Hair follicle dermal papilla cell (primary cell): ENCODE measurements around the gene CTBP2. TPM values are rescaled to one million over a fixed set of nuclear protein-coding genes. Genes with fewer than 3 reads are reported as not detected.

ENCODE experiments used
- small RNA-seq: library from RNA; depleted of rRNA; stranded (forward); fragments of <200 nt; gene quantifications from one replicate; pipeline ENCODE3, GENCODE V24; 2012
- total RNA-seq: library from RNA; depleted of rRNA; stranded (reverse); fragments of >200 nt; gene quantifications from 2 replicates; pipeline ENCODE4 v1.2.3, GENCODE V29; 2012

The CTBP2 gene
- total RNA-seq, result 78.2 and 95.4 TPM in 2 replicates

DNA sequence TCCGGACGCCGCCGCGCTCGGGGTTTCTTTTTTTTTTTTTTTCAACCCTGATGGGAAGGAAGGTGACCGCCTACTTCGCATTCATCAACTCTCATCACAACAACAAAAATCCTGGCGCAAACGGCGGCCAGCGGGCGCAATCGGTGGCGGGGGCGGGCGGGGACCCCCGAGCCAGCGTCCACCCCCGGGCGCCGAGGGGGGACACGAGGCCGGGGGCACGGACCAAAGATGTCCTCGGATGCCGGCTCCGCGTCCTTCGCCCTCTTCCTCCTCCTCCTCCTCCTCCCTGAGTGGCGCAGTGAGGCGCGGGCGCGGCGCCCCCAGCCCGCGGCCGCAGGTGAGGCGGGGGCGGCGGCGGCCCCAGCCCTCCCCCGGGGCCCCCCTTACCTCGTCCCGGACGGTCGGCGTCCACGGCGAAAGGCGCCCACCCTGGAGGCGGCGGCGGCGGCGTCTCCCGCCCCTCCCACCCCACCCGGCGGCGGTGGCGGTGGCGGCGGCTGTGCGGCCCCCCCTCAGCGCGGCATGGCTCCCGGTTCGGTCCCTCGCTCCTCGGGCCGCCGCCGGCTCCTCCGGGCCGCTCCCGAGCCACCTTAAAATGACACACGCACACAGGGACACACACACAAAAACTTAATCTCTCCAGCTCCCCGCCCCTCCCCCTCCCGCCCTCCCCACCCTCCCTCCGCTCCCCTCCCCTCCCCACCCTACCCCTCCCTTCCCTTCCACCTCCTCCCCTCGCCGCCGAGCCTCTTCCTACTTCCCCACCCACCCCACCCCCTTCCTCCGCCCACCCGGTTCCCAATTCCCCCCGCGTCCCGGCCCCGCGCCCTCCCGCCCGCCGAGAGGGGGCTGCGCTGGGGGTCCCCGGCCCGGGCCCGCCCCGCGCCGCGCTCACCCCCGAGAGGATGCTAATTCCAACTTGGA, at the start of gene CTBP2:
Gene CTBP2 (minus strand): TSS at position 632 of the 924 bp plus-strand sequence.

DNA sequence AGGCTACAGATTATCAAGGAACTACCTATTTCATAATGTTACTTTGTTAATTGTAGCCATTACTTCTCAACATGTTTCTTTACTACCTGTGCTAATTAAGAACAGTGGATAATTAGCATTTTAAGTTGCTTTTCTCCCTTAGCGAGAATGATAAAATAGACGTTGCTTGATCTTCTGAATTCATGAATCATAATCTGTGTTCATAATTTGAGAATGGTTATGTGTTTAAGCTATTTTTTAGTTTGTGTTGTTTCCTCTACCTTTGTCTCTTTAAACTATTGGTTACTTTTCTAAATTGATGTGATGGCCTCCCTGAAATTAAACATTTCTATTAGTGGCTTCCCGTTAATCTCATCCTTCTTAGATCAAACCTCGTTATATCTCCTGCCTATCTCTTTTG, 218.5 kb downstream of the CTBP2 start, which contains the start of gene ZRANB1:
Gene ZRANB1 (plus strand): TSS at position 301 of the 400 bp plus-strand sequence. CDS start 371 bp downstream, outside the sequence.

Small RNA genes within 50 kb of the gene (small RNA-seq; reads per million reads assigned to genes)
- gene MIR4296 (not detected), gene MRPS21P6 (not detected)

Other genes starting within 250 kb of the CTBP2 start
- gene ZRANB1, start 218.4 kb downstream of the CTBP2 start, total RNA-seq, result 26.2 and 29.2 TPM in 2 replicates